H1 (cell line): ENCODE measurements around the gene CACNA1E. TPM values are rescaled to one million over a fixed set of nuclear protein-coding genes. Genes with fewer than 3 reads are reported as not detected.

ENCODE experiments used
- CTCF ChIA-PET: fragments of 300-600 bp; sonication (Branson Sonifier 250); formaldehyde crosslinking; loops from one replicate; lab custom pipeline; 2021; ENCODE audit not compliant: partially characterized antibody; lab: Charles Lee
- POLR2A ChIA-PET: fragments of 300-600 bp; sonication (Branson Sonifier 250); formaldehyde crosslinking; loops from one replicate; lab custom pipeline; 2021; ENCODE audit warnings: inconsistent platforms; ENCODE audit not compliant: partially characterized antibody; lab: Charles Lee
- DNase-seq, 2 experiments: peaks; one replicate each; pipeline versions ENCODE4 v3.0.0 to v3.0.0-alpha.2; 2010 to 2022; ENCODE audit warnings: low spot score in 2 of 2, low read depth in 1 of 2, mixed read lengths in 1 of 2
- FAIRE-seq: peaks from 2 replicates; lab custom pipeline; 2011; peaks lifted over from hg19 to GRCh38; lab: Jason Lieb, UNC
- H2AFZ ChIP-seq: 2 replicates; pipeline ENCODE4 v1.8.1; 2012; ENCODE audit warnings: low read length, inconsistent platforms
- H2AK5ac ChIP-seq: 2 replicates; pipeline ENCODE4 v1.6.1; 2013; ENCODE audit warnings: low read depth, low read length
- H2BK120ac ChIP-seq: replicated peaks from 2 replicates; pipeline ENCODE3; 2013; ENCODE audit warnings: low read depth, low read length, inconsistent platforms
- H2BK12ac ChIP-seq: 2 replicates; pipeline ENCODE4 v1.6.1; 2013; ENCODE audit warnings: low read depth, low read length
- H2BK15ac ChIP-seq: 2 replicates; pipeline ENCODE4 v1.6.1; 2013; ENCODE audit warnings: low read length
- H2BK20ac ChIP-seq: 2 replicates; pipeline ENCODE4 v1.6.1; 2013; ENCODE audit warnings: low read length
- H2BK5ac ChIP-seq: 2 replicates; pipeline ENCODE4 v1.6.1; 2013; ENCODE audit warnings: low read depth, low read length
- H3K14ac ChIP-seq: 2 replicates; pipeline ENCODE4 v1.6.1; 2013; ENCODE audit warnings: inconsistent platforms; ENCODE audit not compliant: insufficient read length
- H3K18ac ChIP-seq: 2 replicates; pipeline ENCODE4 v1.6.1; 2013; ENCODE audit warnings: low read length; ENCODE audit errors: extremely low read depth
- H3K23ac ChIP-seq: 2 replicates; pipeline ENCODE4 v1.6.1; 2013; ENCODE audit warnings: inconsistent platforms; ENCODE audit not compliant: insufficient read length
- H3K23me2 ChIP-seq: 2 replicates; pipeline ENCODE4 v1.6.1; 2013; ENCODE audit warnings: low read depth, low read length
- H3K27ac ChIP-seq: 2 replicates; pipeline ENCODE4 v1.6.1; 2011; ENCODE audit warnings: low read depth, low read length, inconsistent platforms
- H3K27me3 ChIP-seq, 4 experiments: replicated peaks in 1 of 4; 1 replicate in 1 of 4; 2 replicates in 3 of 4; pipeline versions ENCODE4 v1.6.1 to v1.8.1; 2011 to 2013; ENCODE audit warnings: low read length in 3 of 4, mild to moderate bottlenecking in 3 of 4, inconsistent platforms in 2 of 4, mixed read lengths in 2 of 4, moderate library complexity in 1 of 4; ENCODE audit not compliant: control insufficient read depth in 3 of 4, insufficient read depth in 3 of 4; ENCODE audit errors: extremely low read depth in 1 of 4
- H3K36me3 ChIP-seq, 4 experiments: 2 replicates each; pipeline versions ENCODE4 v1.6.1 to v1.8.1; 2011 to 2013; ENCODE audit warnings: mild to moderate bottlenecking in 4 of 4, low read length in 3 of 4, moderate library complexity in 2 of 4, control low read depth in 1 of 4, inconsistent platforms in 1 of 4; ENCODE audit not compliant: insufficient read depth in 4 of 4, control insufficient read depth in 2 of 4
- H3K4ac ChIP-seq: replicated peaks from 2 replicates; pipeline ENCODE3; 2013; ENCODE audit warnings: low read length, low read depth, mixed read lengths, inconsistent platforms; ENCODE audit not compliant: insufficient read length
- H3K4me1 ChIP-seq, 4 experiments: replicated peaks in 1 of 4; 1 replicate in 1 of 4; 2 replicates in 3 of 4; pipeline versions ENCODE4 v1.6.1 to v1.8.1; 2011 to 2013; ENCODE audit warnings: low read length in 3 of 4, inconsistent platforms in 2 of 4, mixed read lengths in 1 of 4; ENCODE audit not compliant: insufficient read depth in 4 of 4, control insufficient read depth in 3 of 4
- H3K4me2 ChIP-seq, 2 experiments: 2 replicates each; pipeline versions ENCODE4 v1.6.1 to v1.8.1; 2011 to 2013; ENCODE audit warnings: low read depth in 2 of 2, low read length in 2 of 2, control low read depth in 1 of 2, inconsistent platforms in 1 of 2, mild to moderate bottlenecking in 1 of 2; ENCODE audit not compliant: insufficient read depth in 1 of 2
- H3K4me3 ChIP-seq, 4 experiments: fragments of 200-600, 300-600 bp in 1 of 4; sonication (generic), shearing (Covaris generic), sonication (Bioruptor Twin) in 1 of 4; 2 replicates each; pipeline versions ENCODE4 v1.5.1 to v1.8.1; 2011 to 2016; ENCODE audit warnings: low read length in 4 of 4, low read depth in 3 of 4, control low read depth in 2 of 4, inconsistent platforms in 2 of 4, mild to moderate bottlenecking in 2 of 4, mixed read lengths in 1 of 4, moderate library complexity in 1 of 4; ENCODE audit not compliant: insufficient read depth in 2 of 4; ENCODE audit errors: extremely low read depth in 1 of 4
- H3K56ac ChIP-seq: replicated peaks from 2 replicates; pipeline ENCODE3; 2013; ENCODE audit warnings: low read depth, mild to moderate bottlenecking, mixed read lengths, low read length, inconsistent platforms; ENCODE audit not compliant: insufficient read length
- H3K79me1 ChIP-seq: 2 replicates; pipeline ENCODE4 v1.6.1; 2013; ENCODE audit warnings: low read depth, low read length, control low read depth
- H3K79me2 ChIP-seq, 2 experiments: 2 replicates each; pipeline versions ENCODE4 v1.6.1 to v1.8.1; 2012 to 2013; ENCODE audit warnings: low read length in 2 of 2, mild to moderate bottlenecking in 2 of 2, inconsistent platforms in 1 of 2; ENCODE audit not compliant: insufficient read depth in 2 of 2, control insufficient read depth in 1 of 2
- H3K9ac ChIP-seq, 4 experiments: replicated peaks in 1 of 4; 1 replicate in 1 of 4; 2 replicates in 3 of 4; pipeline versions ENCODE4 v1.6.1 to v1.8.1; 2011 to 2013; ENCODE audit warnings: low read depth in 3 of 4, low read length in 3 of 4, control low read depth in 2 of 4, mild to moderate bottlenecking in 2 of 4, moderate library complexity in 2 of 4, inconsistent platforms in 1 of 4; ENCODE audit errors: extremely low read depth in 1 of 4
- H3K9me3 ChIP-seq, 2 experiments: 2 replicates each; pipeline versions ENCODE4 v1.6.1 to v1.8.1; 2012 to 2013; ENCODE audit warnings: mild to moderate bottlenecking in 2 of 2, moderate library complexity in 2 of 2, control low read depth in 1 of 2, inconsistent platforms in 1 of 2, low read depth in 1 of 2, low read length in 1 of 2, mixed read lengths in 1 of 2; ENCODE audit not compliant: insufficient read depth in 2 of 2
- H4K20me1 ChIP-seq, 2 experiments: replicated peaks in 1 of 2; 2 replicates each; pipeline versions ENCODE3 to v1.8.1; 2011 to 2013; ENCODE audit warnings: inconsistent platforms in 2 of 2, low read length in 2 of 2, mild to moderate bottlenecking in 1 of 2; ENCODE audit not compliant: insufficient read depth in 2 of 2, control insufficient read depth in 1 of 2
- H4K5ac ChIP-seq: 2 replicates; pipeline ENCODE4 v1.6.1; 2013; ENCODE audit warnings: low read length, low read depth, mixed read lengths, inconsistent platforms; ENCODE audit not compliant: insufficient read length
- H4K8ac ChIP-seq: 2 replicates; pipeline ENCODE4 v1.8.0; 2013; ENCODE audit warnings: mild to moderate bottlenecking, moderate library complexity, low read length, inconsistent platforms; ENCODE audit not compliant: insufficient read depth; ENCODE audit errors: extremely low read depth
- H4K91ac ChIP-seq: replicated peaks from 2 replicates; pipeline ENCODE3; 2013; ENCODE audit warnings: low read length, mixed read lengths, inconsistent platforms; ENCODE audit not compliant: insufficient read length
- CBX8 ChIP-seq: fragments of 300-800, 300-1000 bp; sonication (generic); IDR thresholded peaks from 2 replicates; pipeline ENCODE4 v1.7.1; 2016; ENCODE audit warnings: low read depth, low read length, borderline replicate concordance
- CHD2 ChIP-seq: IDR thresholded peaks from 2 replicates; pipeline ENCODE4 v1.6.1; 2012; ENCODE audit warnings: low read length, improper control_type of control experiment
- KDM5A ChIP-seq: fragments of 200-600 bp; IDR thresholded peaks from 2 replicates; pipeline ENCODE4 v1.7.1; 2012; ENCODE audit warnings: mild to moderate bottlenecking, low read length, inconsistent platforms, mixed read lengths
- RNF2 ChIP-seq: fragments of 200-900, 300-1000 bp; sonication (generic); IDR thresholded peaks from 2 replicates; pipeline ENCODE4 v1.7.1; 2016; ENCODE audit warnings: borderline replicate concordance, low read depth, mild to moderate bottlenecking, antibody characterized with exemption, low read length; ENCODE audit not compliant: poor library complexity, severe bottlenecking; ENCODE audit errors: missing control alignments
- RXRA ChIP-seq: IDR thresholded peaks from 2 replicates; pipeline ENCODE4 v1.6.1; 2011; ENCODE audit warnings: low read depth, mild to moderate bottlenecking, low read length, moderate library complexity; ENCODE audit not compliant: insufficient read depth
- SIX5 ChIP-seq: IDR thresholded peaks from 2 replicates; pipeline ENCODE4 v1.6.1; 2011; ENCODE audit warnings: mild to moderate bottlenecking, low read depth, low read length
- SP1 ChIP-seq: IDR thresholded peaks from 2 replicates; pipeline ENCODE4 v1.6.1; 2011; ENCODE audit warnings: low read depth, low read length
- TAF7 ChIP-seq: optimal IDR thresholded peaks from 2 replicates; pipeline ENCODE3; 2011; ENCODE audit warnings: low read depth, mild to moderate bottlenecking, inconsistent platforms, low read length, moderate library complexity, borderline replicate concordance
- ZNF274 ChIP-seq: IDR thresholded peaks from 2 replicates; pipeline ENCODE4 v1.7.0; 2012; ENCODE audit warnings: low read length, borderline replicate concordance; ENCODE audit errors: extremely low read depth
- WGBS, 2 experiments: shearing (Covaris generic) in 1 of 2; methylation state at CpG; one replicate each; pipeline versions ENCODE4 v1.1.6 to v1.1.7; 2013 to 2015; ENCODE audit warnings: low lambda C conversion rate in 2 of 2, mixed read lengths in 2 of 2, inconsistent platforms in 1 of 2, low coverage in 1 of 2, missing lambda C conversion rate in 1 of 2; ENCODE audit not compliant: insufficient replicate concordance in 2 of 2, insufficient coverage in 1 of 2, insufficient read length in 1 of 2; ENCODE audit errors: extremely low coverage in 1 of 2, missing lambda C conversion rate in 1 of 2; 5-methylcytosine and 5-hydroxymethylcytosine counted together
- polyA plus RNA-seq, 7 experiments: library from polyadenylated mRNA; depleted of rRNA in 3 of 7; stranded (reverse) in 5 of 7; unstranded in 2 of 7; fragments of >200 nt in 5 of 7; fragments of 200-250 nt in 2 of 7; gene quantifications; 1 replicate in 5 of 7; 2 replicates in 1 of 7; 4 replicates in 1 of 7; pipeline versions ENCODE4 v1.2.1 to v1.2.3, GENCODE V29; 2011 to 2013; ENCODE audit warnings: missing spikeins in 2 of 7, mixed read lengths in 2 of 7
- total RNA-seq: library from RNA; stranded (reverse); fragmentation: NEBNext Ultra II Directional; extraction: Animal tissue kit (Norgen Biotek cat#: 25700); gene quantifications from 2 replicates; pipeline ENCODE4 v1.2.1, GENCODE V29; 2021
- TF ChIP-seq, protein P1 (sequence below): IDR thresholded peaks from 2 replicates; pipeline ENCODE4 v1.6.1; 2011; ENCODE audit warnings: low read length, improper control_type of control experiment

CACNA1E gene
- total and polyA plus RNA-seq, 2 of the 8 experiments (the other 6 are each of a cell fraction or from before 2014, with no cell fraction given): 0.98 to 1.3 TPM

DNA sequence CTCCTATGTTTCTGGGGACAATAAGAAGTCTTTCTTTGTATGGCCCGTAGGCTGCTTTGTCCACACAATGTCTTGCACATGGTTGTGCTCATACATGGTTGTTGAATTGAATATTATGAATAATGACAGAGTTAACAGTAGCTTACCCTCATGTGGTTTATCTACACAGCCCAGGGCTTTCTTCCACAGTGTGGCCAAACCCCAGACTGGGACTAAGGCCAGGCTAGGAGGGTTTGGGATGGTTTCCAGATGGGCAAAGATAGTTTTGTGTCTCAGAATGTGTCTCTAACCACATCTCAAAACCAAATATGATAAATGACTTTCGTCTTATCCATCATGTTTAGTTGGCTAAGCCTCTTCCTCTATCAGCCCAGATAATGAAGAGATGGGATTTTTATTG, 65.2 kb downstream of the CACNA1E start:
- TF ChIP-seq, protein P1, sequence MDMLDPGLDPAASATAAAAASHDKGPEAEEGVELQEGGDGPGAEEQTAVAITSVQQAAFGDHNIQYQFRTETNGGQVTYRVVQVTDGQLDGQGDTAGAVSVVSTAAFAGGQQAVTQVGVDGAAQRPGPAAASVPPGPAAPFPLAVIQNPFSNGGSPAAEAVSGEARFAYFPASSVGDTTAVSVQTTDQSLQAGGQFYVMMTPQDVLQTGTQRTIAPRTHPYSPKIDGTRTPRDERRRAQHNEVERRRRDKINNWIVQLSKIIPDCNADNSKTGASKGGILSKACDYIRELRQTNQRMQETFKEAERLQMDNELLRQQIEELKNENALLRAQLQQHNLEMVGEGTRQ: no peak
- TF ChIP-seq KDM5A (no peak), SP1 (no peak), RXRA (no peak), ZNF274 (no peak), RNF2 (no peak), SIX5 (no peak), TAF7 (no peak), CBX8 (no peak), CHD2 (no peak)
- Histone ChIP-seq H2BK5ac (no peak overlapping the region), H3K79me2 (no peaks in the 10 kb centered on the region), H2BK15ac (no peak overlapping the region), H3K27me3 (no peaks in the 10 kb centered on the region), H4K8ac (no peak overlapping the region), H2BK20ac (no peak overlapping the region), H3K18ac (no peak overlapping the region), H3K4ac (no peak overlapping the region), H4K5ac (no peak overlapping the region), H4K91ac (no peak overlapping the region), H3K79me1 (no peaks in the 10 kb centered on the region), H2AK5ac (no peak overlapping the region), H3K56ac (no peak overlapping the region), H3K9ac (no peak overlapping the region), H3K4me1 (peaks cover 0 to 7% (median 1%) of the 10 kb centered on the region in 4 experiments; a peak in 3 of 7 replicates), H4K20me1 (no peaks in the 10 kb centered on the region), H3K14ac (no peak overlapping the region), H2BK12ac (no peak overlapping the region), H3K23me2 (no peaks in the 10 kb centered on the region), H2AFZ (no peak overlapping the region), H3K4me3 (no peak overlapping the region), H2BK120ac (no peak overlapping the region), H3K9me3 (no peaks in the 10 kb centered on the region), H3K36me3 (no peaks in the 10 kb centered on the region), H3K23ac (no peak overlapping the region), H3K27ac (no peak overlapping the region), H3K4me2 (no peak overlapping the region)
- DNase-seq: no peak
- ChIA-PET CTCF (interaction anchor here (0.6 to 1.9 kb wide), 4 partner anchors 10 to 341 kb away, joined by 3 to 8 read pairs (median 3); no protein-coding TSS in a partner anchor), POLR2A (no interaction called here)
- FAIRE-seq: no peak
- WGBS, 2 experiments: 89% methylated on average over 2 of the region's 2 CpGs; no CpG with 5 or more reads in 1 of the 2 experiments
